ENCODE results near the gene DPP6.

- TF ChIP-seq, protein P1, sequence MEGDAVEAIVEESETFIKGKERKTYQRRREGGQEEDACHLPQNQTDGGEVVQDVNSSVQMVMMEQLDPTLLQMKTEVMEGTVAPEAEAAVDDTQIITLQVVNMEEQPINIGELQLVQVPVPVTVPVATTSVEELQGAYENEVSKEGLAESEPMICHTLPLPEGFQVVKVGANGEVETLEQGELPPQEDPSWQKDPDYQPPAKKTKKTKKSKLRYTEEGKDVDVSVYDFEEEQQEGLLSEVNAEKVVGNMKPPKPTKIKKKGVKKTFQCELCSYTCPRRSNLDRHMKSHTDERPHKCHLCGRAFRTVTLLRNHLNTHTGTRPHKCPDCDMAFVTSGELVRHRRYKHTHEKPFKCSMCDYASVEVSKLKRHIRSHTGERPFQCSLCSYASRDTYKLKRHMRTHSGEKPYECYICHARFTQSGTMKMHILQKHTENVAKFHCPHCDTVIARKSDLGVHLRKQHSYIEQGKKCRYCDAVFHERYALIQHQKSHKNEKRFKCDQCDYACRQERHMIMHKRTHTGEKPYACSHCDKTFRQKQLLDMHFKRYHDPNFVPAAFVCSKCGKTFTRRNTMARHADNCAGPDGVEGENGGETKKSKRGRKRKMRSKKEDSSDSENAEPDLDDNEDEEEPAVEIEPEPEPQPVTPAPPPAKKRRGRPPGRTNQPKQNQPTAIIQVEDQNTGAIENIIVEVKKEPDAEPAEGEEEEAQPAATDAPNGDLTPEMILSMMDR (IDR thresholded peaks at IDR 0.05; ENCODE audit: insufficient read depth, low read depth, low read length) = no peak
- no peak for TF ChIP-seq EZH2 (IDR thresholded peaks at IDR 0.05; ENCODE audit: insufficient read depth, low read length)
Measured at GRCh38 chr7:154424350-154424749, 372.2 kb downstream of the DPP6 start.
